Lung microvascular endothelial cell (primary cell): Measurements from ENCODE around the gene FOXC2. TPM values are rescaled to one million over a fixed set of nuclear protein-coding genes. Genes with fewer than 3 reads are reported as not detected.

Source experiments
- DNase-seq, 2 donors: peaks; one replicate each; pipeline versions ENCODE4 v3.0.0 to v3.0.0-alpha.2; 2010; ENCODE audit warnings: low read depth in 2 of 2
- total RNA-seq: library from RNA; depleted of rRNA; stranded (reverse); fragments of >200 nt; gene quantifications from 2 replicates; pipeline ENCODE4 v1.2.1, GENCODE V29; 2014

Gene FOXC2
- total RNA-seq, 1 donor from 2014 or later: 1.8 TPM

- DNase-seq: no peak
These were observed 33.6 kb upstream of the FOXC2 start for GRCh38 chr16:86533076-86533475.

GRCh38 chr16:86533767-86534351 lies 32.8 kb upstream of the FOXC2 start:
- no peak for DNase-seq

- no peak for DNase-seq
These were observed 31.6 kb upstream of the FOXC2 start for GRCh38 chr16:86534779-86535615.

- DNase-seq: no peak
These were observed 30.0 kb upstream of the FOXC2 start for GRCh38 chr16:86536621-86537020.

- DNase-seq: no peak
These were observed 29.1 kb upstream of the FOXC2 start for GRCh38 chr16:86537486-86537885.

- no peak for DNase-seq
These were observed 28.3 kb upstream of the FOXC2 start for GRCh38 chr16:86538196-86538780.

GRCh38 chr16:86540894-86541293 lies 25.7 kb upstream of the FOXC2 start:
- DNase-seq: no peak

GRCh38 chr16:86541560-86541959 lies 25.1 kb upstream of the FOXC2 start:
- DNase-seq: no peak

- DNase-seq: no peak
These were observed 23.6 kb upstream of the FOXC2 start for GRCh38 chr16:86542756-86543750.

GRCh38 chr16:86545481-86545880 lies 21.1 kb upstream of the FOXC2 start:
- no peak for DNase-seq

- DNase-seq: peak in 1 of 2 donors; percentile 10
These were observed 20.5 kb upstream of the FOXC2 start for GRCh38 chr16:86545954-86546637.

GRCh38 chr16:86546638-86547013 lies 20.0 kb upstream of the FOXC2 start:
- DNase-seq: no peak

- DNase-seq: no peak
These were observed 19.3 kb upstream of the FOXC2 start for GRCh38 chr16:86547286-86547685.

GRCh38 chr16:86549076-86549892 lies 17.3 kb upstream of the FOXC2 start:
- no peak for DNase-seq

- no peak for DNase-seq
These were observed 16.8 kb upstream of the FOXC2 start for GRCh38 chr16:86549893-86550190.

- DNase-seq: no peak
These were observed 16.3 kb upstream of the FOXC2 start for GRCh38 chr16:86550281-86550680.

- DNase-seq: no peak
These were observed 13.3 kb upstream of the FOXC2 start for GRCh38 chr16:86553356-86553755.

GRCh38 chr16:86554599-86554916 lies 12.1 kb upstream of the FOXC2 start:
- no peak for DNase-seq

- DNase-seq: peak; percentile 93 to 97
These were observed 11.5 kb upstream of the FOXC2 start, which contains the start of gene MTHFSD for GRCh38 chr16:86554917-86555703. MTHFSD (minus strand) TSS chr16:86555235; CDS start chr16:86555184, 51 bp downstream.

GRCh38 chr16:86555704-86556075 lies 10.9 kb upstream of the FOXC2 start:
- DNase-seq: no peak
